Tibial nerve (tissue), 4 donors: ENCODE measurements around the gene BCL2A1. TPM values are rescaled to one million over a fixed set of nuclear protein-coding genes. Genes with fewer than 3 reads are reported as not detected.

ENCODE experiments used
- DNase-seq, 2 donors: peaks; one replicate each; pipeline ENCODE4 v3.0.0-alpha.2; 2019; ENCODE audit warnings: low spot score in 2 of 2
- H3K27ac ChIP-seq, 4 donors: fragments of 200-600 bp; sonication (generic) in 3 of 4; one replicate each; pipeline ENCODE4 v1.5.1; 2017 to 2019; ENCODE audit warnings: mild to moderate bottlenecking in 1 of 4
- H3K27me3 ChIP-seq, 2 donors: fragments of 200-600 bp; sonication (generic) in 1 of 2; one replicate each; pipeline versions ENCODE4 v1.5.1 to v1.6.0; 2017 to 2019
- H3K36me3 ChIP-seq, 3 donors: fragments of 200-600 bp; sonication (generic); one replicate each; pipeline ENCODE4 v1.5.1; 2018 to 2019
- H3K4me1 ChIP-seq, 4 donors: fragments of 200-600 bp; sonication (generic) in 3 of 4; one replicate each; pipeline ENCODE4 v1.5.1; 2017 to 2019
- H3K4me3 ChIP-seq, 4 donors: fragments of 200-600 bp; sonication (generic) in 3 of 4; one replicate each; pipeline ENCODE4 v1.5.1; 2017 to 2019; ENCODE audit warnings: mild to moderate bottlenecking in 1 of 4, moderate library complexity in 1 of 4
- H3K9me3 ChIP-seq, 4 donors: fragments of 200-600 bp; sonication (generic) in 3 of 4; one replicate each; pipeline ENCODE4 v1.5.1; 2017 to 2019
- CTCF ChIP-seq, 5 experiments: fragments of 200-600 bp in 3 of 5; fragments of 450-650 bp in 2 of 5; sonication (generic) in 3 of 5; IDR thresholded peaks; one replicate each; pipeline ENCODE4 v1.5.1; 2016 to 2019; ENCODE audit warnings: antibody characterized with exemption in 5 of 5, mild to moderate bottlenecking in 3 of 5, moderate library complexity in 2 of 5
- EP300 ChIP-seq, 2 donors: sonication (generic); formaldehyde crosslinking; IDR thresholded peaks; one replicate each; pipeline ENCODE4 v1.6.1; 2017; ENCODE audit warnings: antibody characterized with exemption in 2 of 2, mild to moderate bottlenecking in 1 of 2
- POLR2A ChIP-seq, 2 donors: fragments of 450-650 bp; IDR thresholded peaks; one replicate each; pipeline ENCODE4 v1.6.1; 2017; ENCODE audit warnings: antibody characterized with exemption in 2 of 2, mild to moderate bottlenecking in 2 of 2, moderate library complexity in 2 of 2
- WGBS, 2 donors: methylation state at CpG; one replicate each; pipeline ENCODE4 v1.1.5; 2018; 5-methylcytosine and 5-hydroxymethylcytosine counted together
- total RNA-seq, 4 donors: library from RNA; depleted of rRNA; stranded (reverse); fragments of >200 nt; gene quantifications; one replicate each; pipeline ENCODE4 v1.1.0, GENCODE V29; 2016

The BCL2A1 gene
- total RNA-seq, 4 donors from 2014 or later, result 0.59 to 2.1 (median 1.3) TPM; not detected in 1

GRCh38 chr15:79972863-79973262 is 1.9 kb upstream of the BCL2A1 start:
- no peaks in the 10 kb centered on the region for H3K36me3 ChIP-seq
- peaks cover 0 to 13% (median 2%) of the 10 kb centered on the region in 4 donors for H3K4me1 ChIP-seq
- TF ChIP-seq CTCF (IDR thresholded peaks at IDR 0.05) (no peak), POLR2A (IDR thresholded peaks at IDR 0.05) (no peak), EP300 (IDR thresholded peaks at IDR 0.05) (no peak)
- no peak overlapping the region for H3K27ac ChIP-seq
- no peak overlapping the region for H3K4me3 ChIP-seq
- H3K27me3 ChIP-seq, result no peaks in the 10 kb centered on the region
- WGBS, 2 donors, result 76 to 83% methylated on average over 3 of the region's 3 CpGs
- H3K9me3 ChIP-seq, result no peaks in the 10 kb centered on the region
- no peak for DNase-seq

GRCh38 chr15:79970181-79970580 is 815 bp downstream of the BCL2A1 start:
- H3K36me3 ChIP-seq, result no peaks in the 10 kb centered on the region
- no peaks in the 10 kb centered on the region for H3K27me3 ChIP-seq
- no peak for DNase-seq
- H3K9me3 ChIP-seq, result no peaks in the 10 kb centered on the region
- H3K4me3 ChIP-seq, result peak overlapping the region in 1 of 4 donors; percentile 29
- H3K27ac ChIP-seq, result peak overlapping the region in 1 of 4 donors; percentile 64
- WGBS, 2 donors, result 87 to 88% methylated on average over 1 of the region's 1 CpG
- TF ChIP-seq POLR2A (IDR thresholded peaks at IDR 0.05) (no peak), EP300 (IDR thresholded peaks at IDR 0.05) (no peak), CTCF (IDR thresholded peaks at IDR 0.05) (no peak)
- H3K4me1 ChIP-seq, result peaks cover 0 to 11% (median 0%) of the 10 kb centered on the region in 4 donors

GRCh38 chr15:79969146-79969545 is 1.9 kb downstream of the BCL2A1 start:
- H3K4me3 ChIP-seq, result no peak overlapping the region
- no peaks in the 10 kb centered on the region for H3K36me3 ChIP-seq
- 87 to 89% methylated on average over 5 of the region's 5 CpGs for WGBS, 2 donors

GRCh38 chr15:79967298-79968182 is 3.5 kb downstream of the BCL2A1 start:
- peaks cover 0 to 11% (median 0%) of the 10 kb centered on the region in 4 donors for H3K4me1 ChIP-seq
- 92% methylated on average over 10 of the region's 10 CpGs for WGBS, 2 donors
- no peak overlapping the region for H3K27ac ChIP-seq
- no peaks in the 10 kb centered on the region for H3K27me3 ChIP-seq
- no peaks in the 10 kb centered on the region for H3K36me3 ChIP-seq
- no peaks in the 10 kb centered on the region for H3K9me3 ChIP-seq
- H3K4me3 ChIP-seq, result no peak overlapping the region
- no peak for DNase-seq
- TF ChIP-seq POLR2A (IDR thresholded peaks at IDR 0.05) (no peak), CTCF (IDR thresholded peaks at IDR 0.05) (no peak), EP300 (IDR thresholded peaks at IDR 0.05) (no peak)

More at GRCh38 chr15:79969146-79969545, 1.9 kb downstream of the BCL2A1 start:
- Histone ChIP-seq H3K9me3 (no peaks in the 10 kb centered on the region), H3K27me3 (no peaks in the 10 kb centered on the region), H3K4me1 (peaks cover 0 to 11% (median 0%) of the 10 kb centered on the region in 4 donors), H3K27ac (no peak overlapping the region)
- no peak for DNase-seq
- no peak for TF ChIP-seq EP300 (IDR thresholded peaks at IDR 0.05)
- no peak for TF ChIP-seq POLR2A (IDR thresholded peaks at IDR 0.05)
- no peak for TF ChIP-seq CTCF (IDR thresholded peaks at IDR 0.05)

- no peak for TF ChIP-seq EP300 (IDR thresholded peaks at IDR 0.05)
- no peak for TF ChIP-seq POLR2A (IDR thresholded peaks at IDR 0.05)
- TF ChIP-seq CTCF (IDR thresholded peaks at IDR 0.05), result no peak
- WGBS, 2 donors, result 77 to 78% methylated on average over 7 of the region's 7 CpGs
- DNase-seq, result no peak
Measured at GRCh38 chr15:79966634-79967297, 4.2 kb downstream of the BCL2A1 start.

More at GRCh38 chr15:79966634-79967297, 4.2 kb downstream of the BCL2A1 start:
- Histone ChIP-seq H3K27ac (no peak overlapping the region), H3K36me3 (no peaks in the 10 kb centered on the region), H3K27me3 (no peaks in the 10 kb centered on the region), H3K4me1 (peaks cover 0 to 11% (median 0%) of the 10 kb centered on the region in 4 donors), H3K9me3 (no peaks in the 10 kb centered on the region), H3K4me3 (no peak overlapping the region)
